Measurements from ENCODE around the gene SH3D19. TPM values are rescaled to one million over a fixed set of nuclear protein-coding genes. Genes with fewer than 3 reads are reported as not detected.
A peak's percentile ranks its signal among the peaks of the same experiment; 100 is the strongest.

SH3D19 gene
- total and polyA plus RNA-seq, 8 donors = 52.9 to 114 (median 59.2) TPM

DNA sequence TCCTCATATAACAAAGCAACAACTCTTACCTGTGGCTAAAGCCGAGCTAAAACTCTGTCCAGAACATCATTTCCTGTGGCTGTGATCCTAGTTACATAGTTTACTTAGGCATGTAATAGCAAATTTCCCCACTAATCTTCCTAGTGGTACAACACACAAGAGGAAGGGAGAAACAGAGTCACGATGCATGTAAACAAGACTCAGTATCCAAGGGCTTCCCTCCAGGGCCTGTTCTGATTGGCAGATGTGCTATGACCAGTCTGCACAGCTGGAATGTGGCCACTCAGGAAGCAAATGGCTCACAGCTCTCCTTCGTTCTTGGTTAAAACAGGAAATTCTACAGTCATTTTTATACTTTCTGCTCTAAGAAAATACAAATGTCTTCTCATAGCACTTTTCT is 97.7 kb downstream of the SH3D19 start:
- intact Hi-C loops (cut with DNase I) = no loop called here

DNA sequence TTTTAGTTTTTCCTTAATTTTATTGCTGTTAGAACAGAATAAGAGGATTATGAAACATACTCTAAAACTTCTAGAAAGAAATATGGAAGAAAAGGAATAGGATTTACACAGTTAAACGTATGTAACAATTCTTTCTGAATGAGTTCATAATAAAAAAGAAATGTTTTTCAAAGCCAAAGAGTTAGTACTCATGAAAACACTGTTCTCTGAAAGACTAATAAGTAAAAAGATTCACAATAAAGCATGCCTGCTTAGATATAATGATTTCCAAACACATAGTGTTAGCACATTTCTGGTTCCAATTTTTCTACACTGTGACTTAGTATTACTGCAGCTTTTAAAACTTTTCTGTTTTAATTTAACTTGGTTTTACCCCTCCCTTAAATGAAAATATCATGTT is 98.2 kb downstream of the SH3D19 start:
- intact Hi-C loops (cut with DNase I) = no loop called here
- no peak for ATAC-seq
- no peaks in the 10 kb centered on the region for H3K4me1 ChIP-seq
- peak overlapping the region; percentile 73 to 75 for H3K27ac ChIP-seq
- no peaks in the 10 kb centered on the region for H3K27me3 ChIP-seq
- TF ChIP-seq, protein P1, sequence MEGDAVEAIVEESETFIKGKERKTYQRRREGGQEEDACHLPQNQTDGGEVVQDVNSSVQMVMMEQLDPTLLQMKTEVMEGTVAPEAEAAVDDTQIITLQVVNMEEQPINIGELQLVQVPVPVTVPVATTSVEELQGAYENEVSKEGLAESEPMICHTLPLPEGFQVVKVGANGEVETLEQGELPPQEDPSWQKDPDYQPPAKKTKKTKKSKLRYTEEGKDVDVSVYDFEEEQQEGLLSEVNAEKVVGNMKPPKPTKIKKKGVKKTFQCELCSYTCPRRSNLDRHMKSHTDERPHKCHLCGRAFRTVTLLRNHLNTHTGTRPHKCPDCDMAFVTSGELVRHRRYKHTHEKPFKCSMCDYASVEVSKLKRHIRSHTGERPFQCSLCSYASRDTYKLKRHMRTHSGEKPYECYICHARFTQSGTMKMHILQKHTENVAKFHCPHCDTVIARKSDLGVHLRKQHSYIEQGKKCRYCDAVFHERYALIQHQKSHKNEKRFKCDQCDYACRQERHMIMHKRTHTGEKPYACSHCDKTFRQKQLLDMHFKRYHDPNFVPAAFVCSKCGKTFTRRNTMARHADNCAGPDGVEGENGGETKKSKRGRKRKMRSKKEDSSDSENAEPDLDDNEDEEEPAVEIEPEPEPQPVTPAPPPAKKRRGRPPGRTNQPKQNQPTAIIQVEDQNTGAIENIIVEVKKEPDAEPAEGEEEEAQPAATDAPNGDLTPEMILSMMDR (IDR thresholded peaks at IDR 0.05) = no peak
- peak overlapping the region; percentile 16 to 28 for H3K4me3 ChIP-seq
- no peak for DNase-seq
- no peaks in the 10 kb centered on the region for H3K36me3 ChIP-seq
- H3K9me3 ChIP-seq = no peaks in the 10 kb centered on the region

More for the DNA sequence above, 97.7 kb downstream of the SH3D19 start:
- Histone ChIP-seq H3K9me3 (no peaks in the 10 kb centered on the region), H3K4me3 (peak overlapping the region; percentile 16 to 28), H3K4me1 (no peaks in the 10 kb centered on the region), H3K27me3 (no peaks in the 10 kb centered on the region), H3K36me3 (no peaks in the 10 kb centered on the region), H3K27ac (peak overlapping the region; percentile 73 to 75)
- TF ChIP-seq, protein P1 (IDR thresholded peaks at IDR 0.05) = no peak
- ATAC-seq = peak; percentile 84
- DNase-seq = peak in 2 of 4 donors; percentile 63 to 78

DNA sequence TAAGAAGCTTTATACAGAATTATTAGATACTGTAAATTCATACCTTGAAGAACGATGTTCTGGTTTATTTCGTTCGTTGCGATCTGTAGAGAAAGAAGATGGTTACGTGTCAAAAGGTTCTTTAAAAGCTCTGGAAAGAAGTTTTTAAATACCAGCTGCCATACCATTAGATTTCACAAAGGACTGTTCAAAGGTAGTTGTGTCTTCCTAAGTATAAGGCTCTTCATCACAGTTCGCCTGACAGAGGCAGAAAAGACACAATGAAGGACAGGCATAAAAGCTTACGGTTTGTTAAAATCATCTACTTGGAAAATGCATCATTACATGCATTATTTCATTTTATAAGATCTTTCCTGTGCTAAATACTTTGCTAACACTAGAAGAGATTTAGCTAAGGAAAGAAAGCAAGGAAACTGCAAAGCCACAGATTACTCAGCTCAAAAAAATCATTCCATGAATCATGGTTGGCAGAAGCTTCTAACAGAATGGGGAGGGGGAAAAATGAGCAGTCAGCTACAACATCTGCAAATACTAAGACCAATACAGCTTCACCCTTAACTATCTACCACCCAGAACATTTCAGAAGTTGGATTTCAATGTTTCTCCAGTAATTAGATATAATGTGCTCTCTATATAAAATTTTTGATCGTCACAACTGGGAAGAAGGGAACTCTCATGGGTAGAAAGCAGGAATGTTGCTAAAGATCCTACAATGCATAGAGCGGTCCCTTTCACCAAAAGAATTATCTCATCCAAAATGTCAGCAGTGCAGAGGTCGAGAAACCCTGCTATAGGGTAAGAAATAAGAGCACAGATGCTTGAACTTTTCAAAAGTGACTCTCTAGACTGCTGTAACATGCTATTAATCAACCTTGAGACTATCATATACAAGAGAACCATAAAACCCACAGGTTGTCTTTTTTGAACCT is 99.1 kb downstream of the SH3D19 start:
- intact Hi-C loops (cut with DNase I) = no loop called here
- ATAC-seq = peak; percentile 69
- Histone ChIP-seq H3K27me3 (no peaks in the 10 kb centered on the region), H3K4me3 (peak overlapping the region; percentile 16 to 28), H3K9me3 (no peaks in the 10 kb centered on the region), H3K36me3 (no peaks in the 10 kb centered on the region), H3K27ac (peak overlapping the region; percentile 73 to 75), H3K4me1 (no peaks in the 10 kb centered on the region)
- TF ChIP-seq, protein P1 (IDR thresholded peaks at IDR 0.05) = no peak
- DNase-seq = peak in 1 of 4 donors; percentile 74

DNA sequence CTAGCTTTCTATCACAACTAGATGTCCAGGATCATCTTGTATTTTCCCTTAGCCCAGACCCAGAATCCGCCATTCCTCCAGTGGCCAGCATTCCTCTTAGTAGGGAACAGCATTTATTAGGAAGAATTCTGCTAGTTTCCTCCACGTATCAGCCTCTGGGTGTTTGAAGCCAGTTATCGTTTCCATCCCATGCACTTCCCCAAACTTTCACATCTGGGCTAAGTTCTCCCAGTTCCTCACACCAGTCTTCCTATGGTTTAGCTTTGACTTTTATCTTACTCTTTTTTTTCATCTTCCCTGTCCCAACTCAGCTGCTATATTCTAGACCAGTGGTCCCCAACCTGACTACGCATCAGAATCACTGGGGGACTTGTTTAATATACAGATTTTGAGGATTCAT is 101.9 kb downstream of the SH3D19 start:
- ATAC-seq (no peak), DNase-seq (no peak)
- Histone ChIP-seq H3K9me3 (no peaks in the 10 kb centered on the region), H3K4me3 (no peak overlapping the region), H3K36me3 (no peaks in the 10 kb centered on the region), H3K27ac (no peak overlapping the region), H3K27me3 (no peaks in the 10 kb centered on the region), H3K4me1 (no peaks in the 10 kb centered on the region)
- TF ChIP-seq, protein P1 (IDR thresholded peaks at IDR 0.05) = no peak
- intact Hi-C loops (cut with DNase I) = no loop called here

DNA sequence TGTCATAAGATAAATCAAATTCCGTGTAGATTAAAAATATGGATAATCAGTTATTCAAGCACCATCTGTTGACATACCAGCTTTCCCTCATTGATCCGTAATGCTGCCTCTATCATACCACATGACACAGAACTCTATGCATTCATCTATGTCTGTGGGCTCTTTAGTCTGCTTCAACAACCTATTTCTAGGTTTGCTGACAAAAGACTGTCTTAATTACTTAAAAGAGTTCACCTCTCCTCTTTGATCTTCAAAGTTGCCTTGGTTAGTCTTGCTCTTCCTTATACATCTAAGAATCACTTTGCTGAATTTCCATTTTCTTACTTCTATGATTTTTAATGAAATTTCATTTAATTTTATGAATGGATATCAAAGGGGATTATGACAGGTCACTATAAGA is 105.5 kb downstream of the SH3D19 start:
- Histone ChIP-seq H3K36me3 (no peaks in the 10 kb centered on the region), H3K9me3 (no peaks in the 10 kb centered on the region), H3K4me3 (no peak overlapping the region), H3K4me1 (peaks cover 0 to 4% of the 10 kb centered on the region in 2 donors), H3K27me3 (no peaks in the 10 kb centered on the region), H3K27ac (no peak overlapping the region)
- TF ChIP-seq, protein P1 (IDR thresholded peaks at IDR 0.05) = no peak
- DNase-seq (no peak), ATAC-seq (no peak)
- intact Hi-C loops (cut with DNase I) = no loop called here
